Measurements from ENCODE around the gene INTS3.
A peak's percentile ranks its signal among the peaks of the same experiment; 100 is the strongest.

Gene INTS3

GRCh38 chr1:153734396-153735089 lies 6.7 kb downstream of the INTS3 start:
- H3K4me3 ChIP-seq (ENCODE audit: low read length) = no peak overlapping the region
- no peak for TF ChIP-seq ZNF274 (IDR thresholded peaks at IDR 0.05; ENCODE audit: low read depth, low read length)

- TF ChIP-seq ZNF274 (IDR thresholded peaks at IDR 0.05; ENCODE audit: low read depth, low read length) = no peak
Observed at GRCh38 chr1:153735090-153735420, 7.2 kb downstream of the INTS3 start.

GRCh38 chr1:153741986-153742385 lies 14.1 kb downstream of the INTS3 start:
- peak overlapping the region; percentile 16; the same call in 1 of the 2 replicates for H3K4me3 ChIP-seq (ENCODE audit: low read length)
- no peak for TF ChIP-seq ZNF274 (IDR thresholded peaks at IDR 0.05; ENCODE audit: low read depth, low read length)

More at GRCh38 chr1:153735090-153735420, 7.2 kb downstream of the INTS3 start:
- H3K4me3 ChIP-seq (ENCODE audit: low read length) = no peak overlapping the region

- no peak for TF ChIP-seq ZNF274 (IDR thresholded peaks at IDR 0.05; ENCODE audit: low read depth, low read length)
- H3K4me3 ChIP-seq (ENCODE audit: low read length) = peak overlapping the region; percentile 28; the same call in 1 of the 2 replicates
Observed at GRCh38 chr1:153742411-153743142, 14.7 kb downstream of the INTS3 start.

GRCh38 chr1:153745417-153745816 lies 17.6 kb downstream of the INTS3 start:
- no peak overlapping the region for H3K4me3 ChIP-seq (ENCODE audit: low read length)
- no peak for TF ChIP-seq ZNF274 (IDR thresholded peaks at IDR 0.05; ENCODE audit: low read depth, low read length)

GRCh38 chr1:153746174-153746573 lies 18.3 kb downstream of the INTS3 start:
- no peak for TF ChIP-seq ZNF274 (IDR thresholded peaks at IDR 0.05; ENCODE audit: low read depth, low read length)
- H3K4me3 ChIP-seq (ENCODE audit: low read length) = no peak overlapping the region

- TF ChIP-seq ZNF274 (IDR thresholded peaks at IDR 0.05; ENCODE audit: low read depth, low read length) = no peak
- no peak overlapping the region for H3K4me3 ChIP-seq (ENCODE audit: low read length)
Observed at GRCh38 chr1:153748903-153749302, 21.1 kb downstream of the INTS3 start.

GRCh38 chr1:153749408-153750005 lies 21.7 kb downstream of the INTS3 start:
- no peak overlapping the region for H3K4me3 ChIP-seq (ENCODE audit: low read length)
- no peak for TF ChIP-seq ZNF274 (IDR thresholded peaks at IDR 0.05; ENCODE audit: low read depth, low read length)

GRCh38 chr1:153750026-153750995 lies 22.5 kb downstream of the INTS3 start:
- TF ChIP-seq ZNF274 (IDR thresholded peaks at IDR 0.05; ENCODE audit: low read depth, low read length) = no peak
- H3K4me3 ChIP-seq (ENCODE audit: low read length) = no peak overlapping the region

GRCh38 chr1:153752072-153752471 lies 24.2 kb downstream of the INTS3 start:
- H3K4me3 ChIP-seq (ENCODE audit: low read length) = no peak overlapping the region
- no peak for TF ChIP-seq ZNF274 (IDR thresholded peaks at IDR 0.05; ENCODE audit: low read depth, low read length)

GRCh38 chr1:153752571-153753195 lies 24.8 kb downstream of the INTS3 start:
- H3K4me3 ChIP-seq (ENCODE audit: low read length) = no peak overlapping the region
- TF ChIP-seq ZNF274 (IDR thresholded peaks at IDR 0.05; ENCODE audit: low read depth, low read length) = no peak

- no peak overlapping the region for H3K4me3 ChIP-seq (ENCODE audit: low read length)
- no peak for TF ChIP-seq ZNF274 (IDR thresholded peaks at IDR 0.05; ENCODE audit: low read depth, low read length)
Observed at GRCh38 chr1:153754266-153754665, 26.4 kb downstream of the INTS3 start.

GRCh38 chr1:153760440-153760839 lies 32.6 kb downstream of the INTS3 start:
- no peak for TF ChIP-seq ZNF274 (IDR thresholded peaks at IDR 0.05; ENCODE audit: low read depth, low read length)
- H3K4me3 ChIP-seq (ENCODE audit: low read length) = no peak overlapping the region

Measured in GM08714 (cell line).